ENCODE data around the gene KRT86. TPM values are rescaled to one million over a fixed set of nuclear protein-coding genes. Genes with fewer than 3 reads are reported as not detected.
"Not testable (repeated sequence)": the region's sequence is repeated elsewhere in the genome, so short reads cannot be mapped to it uniquely, and the experiment has no call there.

The KRT86 gene
- total and polyA plus RNA-seq, 7 donors = 0.25 to 0.60 TPM; not detected in 5

DNA sequence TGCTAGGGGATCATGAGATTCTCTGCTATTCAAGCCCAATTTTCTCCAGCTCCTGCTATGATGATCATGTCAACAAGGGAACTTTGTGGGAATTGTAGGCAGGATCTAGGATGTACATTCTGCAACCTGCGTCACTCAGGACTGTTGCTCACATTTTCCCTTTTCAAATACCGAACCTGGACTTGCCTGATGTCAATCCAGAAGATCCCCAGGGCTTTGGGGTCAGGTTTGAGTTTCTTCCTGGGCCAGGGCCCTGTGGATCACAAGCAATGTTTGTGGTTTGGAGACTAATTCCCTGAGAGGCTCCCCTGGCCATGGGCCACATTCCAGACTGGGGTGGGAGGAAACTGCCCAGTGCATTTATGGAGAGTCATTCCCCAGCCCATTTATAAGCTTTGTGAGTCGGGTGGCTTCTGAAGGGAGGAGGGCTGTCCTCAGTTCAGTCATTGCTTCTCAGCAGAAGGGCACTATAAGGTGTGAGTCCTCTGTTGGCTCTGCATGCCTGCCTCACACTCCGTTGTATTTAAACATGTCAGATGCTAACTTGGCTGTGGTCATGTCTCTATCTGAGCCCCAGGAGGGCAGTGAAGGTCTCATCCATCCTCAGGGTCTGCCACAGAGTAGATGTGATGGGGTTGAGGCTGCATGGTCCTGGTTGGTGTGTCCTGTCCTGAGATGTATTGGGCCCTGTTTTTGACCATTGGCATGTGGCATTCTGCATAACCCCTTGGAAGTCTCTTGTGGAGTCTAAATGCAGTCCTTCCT, 6.5 kb downstream of the KRT86 start:
- peak; percentile 85 for DNase-seq
- no peak overlapping the region for H3K4me3 ChIP-seq
- no peaks in the 10 kb centered on the region for H3K36me3 ChIP-seq
- intact Hi-C loops (cut with DNase I) = no loop called here
- 41 to 58% methylated on average over 4 of the region's 4 CpGs for WGBS, 2 donors
- TF ChIP-seq EP300 (IDR thresholded peaks at IDR 0.05) = peak; percentile 11 to 56 (median 46)
- TF ChIP-seq POLR2A (IDR thresholded peaks at IDR 0.05) = no peak
- peak in 2 of 4 donors; percentile 6 to 39 for TF ChIP-seq POLR2AphosphoS5 (IDR thresholded peaks at IDR 0.05)
- no peaks in the 10 kb centered on the region for H3K27me3 ChIP-seq
- H3K4me1 ChIP-seq = peaks cover 0 to 34% (median 32%) of the 10 kb centered on the region in 4 donors
- no peaks in the 10 kb centered on the region for H3K9me3 ChIP-seq
- peak overlapping the region; percentile 84 to 95 (median 86) for H3K27ac ChIP-seq

DNA sequence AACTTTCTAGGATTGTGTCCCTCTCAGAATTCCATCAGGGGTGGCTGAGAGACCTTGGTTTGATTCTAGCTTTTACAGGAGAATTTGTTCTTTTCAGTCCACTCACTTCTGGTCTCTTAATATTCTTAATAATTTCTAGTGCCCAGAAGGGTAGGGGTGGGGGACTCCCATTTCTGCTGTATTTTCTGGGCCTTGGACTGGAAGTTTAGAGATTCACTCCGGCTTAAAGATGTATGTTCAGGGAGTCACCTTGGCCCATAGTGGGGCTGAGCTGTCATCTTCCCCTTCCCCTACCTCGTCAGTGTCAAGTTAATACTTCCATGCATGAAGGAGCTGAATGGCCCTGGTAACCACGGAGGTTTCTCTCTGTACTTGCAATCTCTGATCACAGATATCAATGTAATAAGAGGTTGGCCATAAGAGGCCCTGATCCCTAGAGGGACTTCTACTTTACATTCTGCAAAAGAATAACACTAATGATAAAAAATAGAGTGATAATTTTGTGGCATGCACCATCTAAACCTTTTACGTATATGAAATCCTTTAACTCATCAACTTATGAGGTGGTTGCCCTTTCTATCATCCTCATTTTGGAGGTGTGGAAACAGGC, 10.2 kb downstream of the KRT86 start:
- intact Hi-C loops (cut with DNase I) = no loop called here
- peaks cover 0 to 20% (median 18%) of the 10 kb centered on the region in 4 donors for H3K4me1 ChIP-seq

DNA sequence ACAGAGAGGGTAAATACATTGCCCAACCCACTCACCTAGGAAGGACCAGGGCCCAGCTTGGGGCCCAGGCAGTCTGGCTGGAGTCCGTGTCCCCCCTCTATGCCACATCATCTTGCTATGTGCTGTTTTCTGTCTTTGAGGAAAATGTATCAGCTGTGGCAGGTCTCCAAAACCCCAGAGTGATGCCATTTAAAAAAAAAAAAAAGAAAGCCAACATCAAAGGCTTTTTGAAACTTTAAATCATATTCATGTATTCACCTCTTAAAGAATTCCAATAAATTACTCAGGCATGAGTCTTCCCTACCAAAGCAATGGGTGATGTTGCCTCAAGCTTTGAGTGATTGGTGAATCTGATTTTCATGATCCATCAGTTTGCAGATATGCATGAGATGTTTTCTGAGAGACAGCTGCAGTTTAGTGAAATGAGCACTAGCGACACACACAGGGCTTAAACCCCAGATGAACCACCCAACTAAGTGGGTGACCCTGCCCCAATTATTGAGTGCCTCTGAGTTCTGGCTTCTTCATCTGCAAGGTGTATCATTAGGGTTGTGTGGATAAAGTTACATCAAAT, 10.8 kb downstream of the KRT86 start:
- Histone ChIP-seq H3K36me3 (no peaks in the 10 kb centered on the region), H3K27me3 (no peaks in the 10 kb centered on the region), H3K9me3 (no peaks in the 10 kb centered on the region), H3K27ac (no peak overlapping the region), H3K4me1 (peaks cover 0 to 14% (median 12%) of the 10 kb centered on the region in 4 donors), H3K4me3 (no peak overlapping the region)
- intact Hi-C loops (cut with DNase I) = no loop called here
- no peak for DNase-seq
- TF ChIP-seq CTCF (IDR thresholded peaks at IDR 0.05) = no peak
- TF ChIP-seq POLR2A (IDR thresholded peaks at IDR 0.05) = no peak
- TF ChIP-seq EP300 (IDR thresholded peaks at IDR 0.05) = no peak
- TF ChIP-seq POLR2AphosphoS5 (IDR thresholded peaks at IDR 0.05) = no peak
- 93 to 95% methylated on average over 2 of the region's 2 CpGs for WGBS, 2 donors

More for the DNA sequence above, 10.2 kb downstream of the KRT86 start:
- no peaks in the 10 kb centered on the region for H3K36me3 ChIP-seq
- no peaks in the 10 kb centered on the region for H3K27me3 ChIP-seq
- H3K9me3 ChIP-seq = no peaks in the 10 kb centered on the region
- H3K4me3 ChIP-seq = no peak overlapping the region
- 79 to 84% methylated on average over 4 of the region's 4 CpGs for WGBS, 2 donors
- TF ChIP-seq POLR2A (IDR thresholded peaks at IDR 0.05) = no peak
- no peak for TF ChIP-seq EP300 (IDR thresholded peaks at IDR 0.05)
- TF ChIP-seq CTCF (IDR thresholded peaks at IDR 0.05) = no peak
- no peak for DNase-seq
- H3K27ac ChIP-seq = no peak overlapping the region

GRCh38 chr12:52285851-52286530, 11.5 kb downstream of the KRT86 start:
- H3K9me3 ChIP-seq = no peaks in the 10 kb centered on the region
- WGBS, 2 donors = 87 to 91% methylated on average over 24 of the region's 24 CpGs
- H3K36me3 ChIP-seq = no peaks in the 10 kb centered on the region
- H3K4me3 ChIP-seq = no peak overlapping the region
- intact Hi-C loops (cut with DNase I) = no loop called here
- H3K4me1 ChIP-seq = peaks cover 0 to 7% (median 5%) of the 10 kb centered on the region in 4 donors
- no peak for DNase-seq
- H3K27ac ChIP-seq = no peak overlapping the region
- TF ChIP-seq POLR2AphosphoS5 (IDR thresholded peaks at IDR 0.05) (no peak), CTCF (IDR thresholded peaks at IDR 0.05) (no peak), EP300 (IDR thresholded peaks at IDR 0.05) (no peak), POLR2A (IDR thresholded peaks at IDR 0.05) (no peak)
- H3K27me3 ChIP-seq = no peaks in the 10 kb centered on the region

GRCh38 chr12:52286857-52287785, 12.7 kb downstream of the KRT86 start:
- H3K27ac ChIP-seq; H3K36me3 ChIP-seq; H3K4me3 ChIP-seq; DNase-seq; intact Hi-C loops (cut with DNase I); H3K9me3 ChIP-seq; H3K4me1 ChIP-seq; H3K27me3 ChIP-seq: not testable (repeated sequence)
- 88 to 89% methylated on average over 21 of the region's 21 CpGs for WGBS, 2 donors

GRCh38 chr12:52287816-52288805, 13.7 kb downstream of the KRT86 start:
- H3K36me3 ChIP-seq; H3K27ac ChIP-seq; H3K27me3 ChIP-seq; intact Hi-C loops (cut with DNase I); H3K9me3 ChIP-seq; DNase-seq; H3K4me1 ChIP-seq; H3K4me3 ChIP-seq: not testable (repeated sequence)
- 78 to 88% methylated on average over 17 of the region's 17 CpGs for WGBS, 2 donors
